ENCODE data around the gene NPIPA1.
"Not testable (repeated sequence)": the region's sequence is repeated elsewhere in the genome, so short reads cannot be mapped to it uniquely, and the experiment has no call there.

Gene NPIPA1

GRCh38 chr16:14937143-14937542 is at the start of gene NPIPA1:
TSS of gene NPIPA1 (plus strand) at chr16:14937443. CDS start at chr16:14937443, 0 bp downstream.
- DNase-seq (ENCODE audit: low spot score) = not testable (repeated sequence)

DNA sequence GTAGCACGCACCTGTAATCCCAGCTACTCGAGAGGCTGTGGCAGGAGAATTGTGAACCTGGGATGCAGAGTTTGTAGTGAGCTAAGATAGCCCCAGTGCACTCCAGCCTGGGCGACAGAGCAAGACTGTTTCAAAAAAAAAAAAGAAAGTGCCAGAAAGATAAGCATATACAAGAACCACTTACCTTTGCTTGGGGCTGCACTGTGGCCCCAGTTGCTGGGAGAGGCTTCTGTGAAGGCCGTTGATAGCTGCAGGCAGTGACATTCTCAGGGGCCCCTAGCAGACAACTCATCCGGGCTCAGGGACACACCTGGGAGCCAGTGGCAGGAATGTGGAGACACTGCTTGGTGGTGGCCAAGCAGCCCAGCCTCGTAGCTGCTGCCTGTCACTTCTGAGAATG is 45.1 kb upstream of the NPIPA1 start:
- not testable (repeated sequence) for DNase-seq (ENCODE audit: low spot score)

DNA sequence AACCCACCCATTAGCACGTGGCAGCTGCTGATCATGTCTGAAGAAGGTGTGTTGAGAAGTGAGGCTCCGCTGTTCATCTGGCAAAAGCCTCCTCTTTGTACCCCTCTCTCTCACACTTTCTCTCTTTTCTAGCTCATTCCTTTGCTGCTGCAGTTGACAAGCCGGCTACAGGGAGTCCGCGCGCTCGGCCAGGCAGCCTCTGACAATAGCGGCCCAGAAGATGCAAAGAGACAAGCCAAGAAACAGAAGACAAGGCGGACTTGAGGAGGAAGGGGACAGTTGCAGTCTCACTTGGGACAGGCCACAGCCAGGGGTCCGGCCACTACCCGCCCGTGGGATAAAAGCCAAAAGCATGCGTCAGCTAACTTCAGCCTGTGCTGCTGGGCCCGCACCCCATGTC is 41.9 kb upstream of the NPIPA1 start:
- DNase-seq (ENCODE audit: low spot score) = not testable (repeated sequence)

DNA sequence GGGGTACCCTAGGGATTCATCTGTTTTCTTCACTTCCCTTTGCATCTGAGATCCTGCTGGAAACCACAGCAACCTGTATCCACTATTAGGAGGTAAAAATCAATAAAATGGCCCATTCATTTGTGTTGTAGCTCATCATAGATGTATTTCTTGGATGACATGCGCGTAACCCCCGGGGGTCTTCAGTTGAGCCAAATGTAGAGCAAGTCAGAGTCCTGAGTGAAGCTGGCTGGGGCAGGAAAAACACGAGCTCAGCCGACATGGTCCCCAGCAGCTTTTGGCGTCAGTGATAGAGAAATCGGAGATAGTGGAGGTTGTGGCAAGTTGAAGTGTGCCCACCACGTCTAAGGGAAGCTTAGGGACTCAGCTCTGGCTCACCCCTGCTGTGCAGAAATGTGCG is 41.2 kb upstream of the NPIPA1 start:
- not testable (repeated sequence) for DNase-seq (ENCODE audit: low spot score)

GRCh38 chr16:14897006-14897664 is 40.1 kb upstream of the NPIPA1 start:
- DNase-seq (ENCODE audit: low spot score) = not testable (repeated sequence)

- DNase-seq (ENCODE audit: low spot score) = not testable (repeated sequence)
Observed at GRCh38 chr16:14898162-14898561, 39.1 kb upstream of the NPIPA1 start.

GRCh38 chr16:14903191-14903957 is 33.9 kb upstream of the NPIPA1 start:
- not testable (repeated sequence) for DNase-seq (ENCODE audit: low spot score)

DNA sequence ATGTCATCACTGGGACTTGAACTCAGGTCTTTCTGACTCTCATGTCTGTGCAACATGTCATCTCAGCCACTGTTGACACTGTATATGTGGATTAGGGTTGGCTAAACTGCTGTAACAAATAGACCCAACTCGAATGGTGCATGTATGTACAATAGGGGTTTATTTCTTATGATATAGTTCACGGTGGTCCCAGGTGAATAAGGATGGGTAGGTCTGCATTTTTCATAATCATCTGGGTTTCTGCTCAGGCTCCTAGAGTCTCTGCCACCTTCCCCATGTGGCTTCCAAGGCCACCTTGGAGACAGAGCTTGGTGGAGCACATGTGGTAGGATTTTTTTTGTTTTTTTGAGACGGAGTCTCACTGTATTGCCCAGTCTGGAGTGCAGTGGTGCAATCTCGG is 27.5 kb upstream of the NPIPA1 start:
- not testable (repeated sequence) for DNase-seq (ENCODE audit: low spot score)

DNA sequence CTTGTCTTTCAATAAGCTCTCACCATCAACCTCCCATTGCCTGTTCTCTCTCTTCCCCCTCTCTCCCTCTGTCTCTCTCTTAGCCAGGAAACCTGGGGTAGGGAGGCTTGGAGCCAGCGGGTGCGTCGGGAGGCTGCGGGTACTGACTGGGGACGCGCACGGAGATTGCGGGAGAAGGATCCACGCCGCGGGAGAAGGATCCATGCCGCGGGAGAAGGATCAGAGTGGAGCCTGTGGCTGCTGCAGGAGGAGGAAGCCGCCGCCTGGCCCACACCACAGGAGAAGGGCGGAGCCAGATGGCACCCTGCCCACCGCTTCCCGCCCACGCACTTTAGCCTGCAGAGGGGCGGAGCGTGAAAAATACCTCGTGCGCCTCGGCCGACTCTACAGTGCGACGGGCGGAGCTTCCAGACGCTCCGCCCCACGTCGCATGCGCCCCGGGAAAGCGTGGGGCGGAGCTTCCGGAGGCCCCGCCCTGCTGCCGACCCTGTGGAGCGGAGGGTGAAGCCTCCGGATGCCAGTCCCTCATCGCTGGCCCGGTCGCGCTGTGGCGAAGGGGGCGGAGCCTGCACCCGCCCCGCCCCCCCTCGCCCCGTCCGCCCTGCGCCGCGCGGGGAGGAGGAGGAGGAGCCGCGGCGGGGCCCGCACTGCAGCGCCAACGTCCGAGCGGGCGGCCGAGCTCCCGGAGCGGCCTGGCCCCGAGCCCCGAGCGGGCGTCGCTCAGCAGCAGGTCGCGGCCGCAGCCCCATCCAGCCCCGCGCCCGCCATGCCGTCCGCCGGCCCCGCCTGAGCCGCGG is 26.2 kb upstream of the NPIPA1 start:
- DNase-seq (ENCODE audit: low spot score) = not testable (repeated sequence)

DNA sequence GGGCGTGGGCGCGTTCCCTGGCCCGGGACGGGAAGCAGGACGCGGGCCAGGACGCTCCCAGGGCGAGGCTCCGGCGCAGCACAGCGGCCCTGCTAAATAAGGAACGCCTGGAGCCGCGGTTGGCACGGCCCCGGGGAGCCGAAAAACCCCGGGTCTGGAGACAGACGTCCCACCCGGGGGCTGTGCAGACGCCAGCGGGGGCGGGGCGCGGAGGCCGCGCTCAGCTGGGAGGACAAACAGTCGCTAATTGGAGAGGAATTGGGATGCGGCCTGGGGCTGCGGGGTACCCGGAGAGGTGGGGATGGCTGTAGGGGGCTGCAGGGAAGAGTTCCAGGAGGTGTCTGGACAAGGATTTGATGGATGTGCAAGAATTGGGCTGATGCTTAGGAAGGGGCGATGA is 25.3 kb upstream of the NPIPA1 start:
- not testable (repeated sequence) for DNase-seq (ENCODE audit: low spot score)

DNA sequence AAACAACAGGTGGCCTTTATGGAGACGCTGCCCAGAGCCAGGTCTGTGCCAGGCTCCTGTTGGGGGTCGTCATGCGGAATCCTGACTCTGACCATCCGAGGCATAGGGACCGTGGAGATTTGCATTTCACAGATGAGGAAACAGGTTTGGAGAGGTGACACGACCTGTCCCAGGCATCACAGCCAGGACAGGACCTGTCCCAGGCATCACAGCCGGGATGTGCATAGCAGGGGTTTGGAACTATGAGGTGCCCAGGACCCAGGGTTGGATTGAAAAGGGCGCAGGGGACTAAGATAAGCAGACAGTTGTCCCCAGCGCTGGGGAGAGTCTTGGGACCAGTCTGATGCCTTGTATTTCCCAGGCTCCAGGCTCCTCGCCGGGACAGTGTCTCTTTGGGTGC is 24.7 kb upstream of the NPIPA1 start:
- DNase-seq (ENCODE audit: low spot score) = not testable (repeated sequence)

GRCh38 chr16:14918504-14918903 is 18.7 kb upstream of the NPIPA1 start:
- not testable (repeated sequence) for DNase-seq (ENCODE audit: low spot score)

DNA sequence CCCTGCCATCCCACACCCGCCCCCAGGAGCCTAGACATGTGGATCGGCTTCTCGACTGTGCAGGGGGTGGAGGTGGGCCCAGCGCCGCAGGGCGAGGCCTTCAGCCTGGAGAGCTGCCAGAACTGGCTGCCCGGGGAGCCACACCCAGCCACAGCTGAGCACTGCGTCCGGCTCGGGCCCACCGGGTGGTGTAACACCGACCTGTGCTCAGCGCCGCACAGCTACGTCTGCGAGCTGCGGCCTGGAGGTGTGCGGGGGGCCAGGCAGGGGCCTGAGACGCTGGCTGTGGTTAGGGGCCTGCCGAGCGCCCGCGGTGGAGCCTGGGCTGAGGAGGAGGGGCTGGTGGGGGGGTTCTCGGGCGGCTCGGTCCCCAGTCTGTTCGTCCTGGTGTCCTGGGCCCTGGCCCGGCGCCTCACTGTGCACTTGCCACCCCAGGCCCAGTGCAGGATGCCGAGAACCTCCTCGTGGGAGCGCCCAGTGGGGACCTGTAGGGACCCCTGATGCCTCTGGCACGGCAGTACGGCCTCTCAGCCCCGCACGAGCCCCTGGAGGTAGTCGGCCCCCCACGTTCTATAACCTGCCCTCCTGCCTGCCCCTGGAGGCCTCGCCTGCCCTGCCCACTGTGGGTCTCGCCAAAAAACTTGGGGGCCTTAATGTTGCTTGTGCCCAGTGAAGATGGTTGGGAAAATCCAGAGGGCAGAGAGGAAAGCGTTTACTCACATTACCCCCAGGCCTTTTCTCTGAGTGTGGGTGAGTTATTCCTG is 17.2 kb upstream of the NPIPA1 start:
- not testable (repeated sequence) for DNase-seq (ENCODE audit: low spot score)

DNA sequence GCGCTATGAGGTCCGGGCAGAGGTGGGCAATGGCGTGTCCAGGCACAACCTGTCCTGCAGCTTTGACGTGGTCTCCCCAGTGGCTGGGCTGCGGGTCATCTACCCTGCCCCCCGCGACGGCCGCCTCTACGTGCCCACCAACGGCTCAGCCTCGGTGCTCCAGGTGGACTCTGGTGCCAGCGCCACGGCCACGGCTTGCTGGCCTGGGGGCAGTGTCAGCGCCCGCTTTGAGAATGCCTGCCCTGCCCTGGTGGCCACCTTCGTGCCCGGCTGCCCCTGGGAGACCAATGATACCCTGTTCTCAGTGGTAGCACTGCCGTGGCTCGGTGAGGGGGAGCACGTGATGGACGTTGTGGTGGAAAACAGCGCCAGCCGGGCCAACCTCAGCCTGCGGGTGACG is 15.0 kb upstream of the NPIPA1 start:
- DNase-seq (ENCODE audit: low spot score) = not testable (repeated sequence)

DNA sequence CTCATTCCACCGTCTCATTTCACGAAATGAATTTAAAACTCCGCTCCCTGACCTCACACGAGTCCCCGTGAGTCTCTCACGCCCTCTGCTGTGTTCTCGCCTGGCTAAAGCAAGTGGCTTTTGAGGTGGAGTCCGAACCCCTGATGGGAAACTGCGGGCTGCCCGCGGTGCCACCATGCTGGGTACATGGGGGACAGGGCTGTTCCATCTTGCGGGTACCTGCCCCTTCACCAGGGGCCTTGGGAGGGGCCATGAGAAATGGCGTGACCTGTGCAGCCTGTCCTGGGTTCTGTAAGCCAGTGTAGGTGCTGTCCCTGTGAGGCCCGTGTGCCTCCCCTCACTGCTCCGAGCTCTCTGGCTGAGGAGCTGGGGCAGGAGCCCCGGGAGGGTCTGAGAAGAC is 14.3 kb upstream of the NPIPA1 start:
- DNase-seq (ENCODE audit: low spot score) = not testable (repeated sequence)

DNA sequence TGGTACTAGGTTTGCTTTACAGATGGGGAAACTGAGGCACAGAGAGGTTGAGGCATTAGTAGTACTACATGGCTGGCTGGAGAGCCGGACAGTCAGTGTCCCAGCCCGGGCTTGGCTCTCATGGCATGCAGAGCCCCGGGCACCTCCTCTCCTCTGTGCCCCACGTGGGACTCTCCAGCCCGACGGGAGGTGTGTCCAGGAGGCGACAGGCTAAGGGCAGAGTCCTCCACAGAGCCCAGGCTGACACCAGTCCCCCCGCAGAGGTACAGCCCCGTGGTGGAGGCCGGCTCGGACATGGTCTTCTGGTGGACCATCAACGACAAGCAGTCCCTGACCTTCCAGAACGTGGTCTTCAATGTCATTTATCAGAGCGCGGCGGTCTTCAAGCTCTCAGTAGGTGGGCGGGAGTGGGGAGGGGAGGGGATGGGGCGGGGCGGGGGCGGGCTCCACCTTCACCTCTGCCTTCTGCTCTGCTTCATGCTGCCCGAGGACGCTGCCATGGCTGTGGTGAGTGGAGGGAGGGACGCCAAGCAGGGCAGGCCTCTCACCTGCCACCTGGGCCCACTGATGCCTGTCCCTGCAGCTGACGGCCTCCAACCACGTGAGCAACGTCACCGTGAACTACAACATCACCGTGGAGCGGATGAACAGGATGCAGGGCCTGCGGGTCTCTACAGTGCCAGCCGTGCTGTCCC is 13.7 kb upstream of the NPIPA1 start:
- DNase-seq (ENCODE audit: low spot score) = not testable (repeated sequence)

- not testable (repeated sequence) for DNase-seq (ENCODE audit: low spot score)
Observed at GRCh38 chr16:14924359-14924758, 12.9 kb upstream of the NPIPA1 start.

DNA sequence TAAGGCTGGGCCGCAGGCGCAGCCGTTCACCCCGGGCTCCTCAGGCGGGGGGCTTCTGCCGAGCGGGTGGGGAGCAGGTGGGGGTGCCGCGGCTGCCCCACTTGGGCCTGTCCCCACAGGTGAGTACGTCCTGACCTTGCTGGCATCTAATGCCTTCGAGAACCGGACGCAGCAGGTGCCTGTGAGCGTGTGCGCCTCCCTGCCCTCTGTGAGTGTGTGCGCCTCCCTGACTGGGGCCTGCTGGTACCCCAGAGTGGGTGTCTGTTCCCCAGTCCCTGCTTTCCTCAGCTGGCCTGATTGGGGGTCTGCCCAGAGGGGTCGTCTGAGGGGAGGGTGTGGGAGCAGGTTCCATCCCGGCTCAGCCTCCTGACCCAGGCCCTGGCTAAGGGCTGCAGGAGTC is 12.3 kb upstream of the NPIPA1 start:
- DNase-seq (ENCODE audit: low spot score) = not testable (repeated sequence)

DNA sequence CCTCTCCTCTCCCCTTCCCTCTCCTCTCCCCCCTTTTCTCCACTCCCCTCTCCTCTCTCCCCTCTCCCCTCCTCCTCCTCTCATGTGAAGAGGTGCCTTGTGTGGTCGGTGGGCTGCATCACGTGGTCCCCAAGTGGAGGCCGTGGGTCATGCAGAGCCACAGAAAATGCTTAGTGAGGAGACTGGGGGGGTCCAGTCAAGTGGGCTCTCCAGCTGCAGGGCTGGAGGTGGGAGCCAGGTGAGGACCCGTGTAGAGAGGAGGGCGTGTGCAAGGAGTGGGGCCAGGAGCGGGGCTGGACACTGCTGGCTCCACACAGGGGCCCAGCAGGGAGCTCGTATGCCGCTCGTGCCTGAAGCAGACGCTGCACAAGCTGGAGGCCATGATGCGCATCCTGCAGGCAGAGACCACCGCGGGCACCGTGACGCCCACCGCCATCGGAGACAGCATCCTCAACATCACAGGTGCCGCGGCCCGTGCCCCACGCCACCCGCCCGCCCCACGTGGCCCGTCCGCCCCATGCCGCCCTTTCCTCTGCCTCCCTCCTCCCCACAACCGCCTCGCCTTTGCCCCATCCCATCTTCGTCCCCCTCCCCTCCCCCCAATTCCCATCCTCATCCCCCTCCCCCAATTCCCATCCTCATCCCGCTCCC is 9.1 kb upstream of the NPIPA1 start:
- not testable (repeated sequence) for DNase-seq (ENCODE audit: low spot score)

DNA sequence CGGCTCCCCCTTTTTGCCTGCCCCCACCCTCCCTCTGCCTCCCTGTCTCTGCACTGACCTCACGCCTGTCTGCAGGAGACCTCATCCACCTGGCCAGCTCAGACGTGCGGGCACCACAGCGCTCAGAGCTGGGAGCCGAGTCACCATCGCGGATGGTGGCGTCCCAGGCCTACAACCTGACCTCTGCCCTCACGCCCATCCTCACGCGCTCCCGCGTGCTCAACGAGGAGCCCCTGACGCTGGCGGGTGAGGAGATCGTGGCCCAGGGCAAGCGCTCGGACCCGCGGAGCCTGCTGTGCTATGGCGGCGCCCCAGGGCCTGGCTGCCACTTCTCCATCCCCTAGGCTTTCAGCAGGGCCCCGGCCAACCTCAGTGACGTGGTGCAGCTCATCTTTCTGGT is 8.1 kb upstream of the NPIPA1 start:
- not testable (repeated sequence) for DNase-seq (ENCODE audit: low spot score)

DNA sequence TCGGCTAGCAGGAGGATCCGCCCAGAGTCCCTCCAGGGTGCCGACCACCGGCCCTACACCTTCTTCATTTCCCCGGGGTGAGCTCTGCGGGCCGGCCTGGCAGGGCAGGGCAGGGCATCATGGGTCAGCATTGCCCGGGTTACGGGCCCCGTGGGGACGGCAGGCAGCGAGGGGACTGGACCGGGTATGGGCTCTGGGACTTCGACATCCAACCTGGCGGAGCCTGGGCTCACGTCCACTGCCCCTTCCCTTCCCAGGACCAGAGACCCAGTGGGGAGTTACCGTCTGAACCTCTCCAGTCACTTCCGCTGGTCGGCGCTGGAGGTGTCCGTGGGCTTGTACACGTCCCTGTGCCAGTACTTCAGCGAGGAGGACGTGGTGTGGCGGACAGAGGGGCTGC is 7.0 kb upstream of the NPIPA1 start:
- not testable (repeated sequence) for DNase-seq (ENCODE audit: low spot score)

Data from globus pallidus (tissue), 1 donor.